GM18951 (cell line): ENCODE results near the gene NME2.
"Not testable (repeated sequence)": the region's sequence is repeated elsewhere in the genome, so short reads cannot be mapped to it uniquely, and the experiment has no call there.

ENCODE experiments used
- POLR2A ChIP-seq: IDR thresholded peaks from 4 replicates; pipeline ENCODE4 v1.6.1; 2011; ENCODE audit warnings: mild to moderate bottlenecking; ENCODE audit not compliant: insufficient read length, insufficient read depth; ENCODE audit errors: extremely low read depth
- in situ Hi-C: fragments of 300-500 bp; cut with MboI; formaldehyde crosslinking; loops from one replicate; pipeline ENCODE4 v1.12.0; 2022; ENCODE audit warnings: low sequenced_read_pairs, mixed read lengths, inconsistent platforms; ENCODE audit not compliant: unreplicated experiment

The NME2 gene

GRCh38 chr17:51165680-51166197 lies 472 bp upstream of the NME2 start:
- TF ChIP-seq POLR2A = no peak
- in situ Hi-C loops = no loop called here

- no peak for TF ChIP-seq POLR2A
- in situ Hi-C loops = no loop called here
Measured at GRCh38 chr17:51166987-51167931, 1.0 kb downstream of the NME2 start.

- in situ Hi-C loops = no loop called here
- TF ChIP-seq POLR2A = no peak
Measured at GRCh38 chr17:51169340-51169739, 3.1 kb downstream of the NME2 start.

DNA sequence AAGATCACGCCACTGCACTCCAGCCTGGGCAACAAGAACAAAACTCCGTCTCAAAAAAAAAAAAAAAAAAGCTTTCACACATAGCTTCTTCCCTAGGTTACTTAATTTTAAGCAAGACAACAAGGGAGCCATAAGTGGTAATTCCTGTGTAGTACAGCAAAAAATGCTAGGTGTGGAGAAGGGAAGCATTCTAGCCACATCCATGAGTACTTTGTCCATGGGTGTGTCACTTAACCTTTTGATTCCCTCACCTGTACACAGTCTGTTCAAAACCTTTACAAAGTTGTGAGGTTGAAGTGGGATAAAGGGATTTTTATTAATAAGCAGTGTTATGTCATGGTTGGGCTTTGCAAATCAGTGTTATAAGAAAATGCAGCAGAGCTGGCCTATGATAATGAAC lies 4.5 kb downstream of the NME2 start:
- in situ Hi-C loops = no loop called here
- TF ChIP-seq POLR2A = no peak

DNA sequence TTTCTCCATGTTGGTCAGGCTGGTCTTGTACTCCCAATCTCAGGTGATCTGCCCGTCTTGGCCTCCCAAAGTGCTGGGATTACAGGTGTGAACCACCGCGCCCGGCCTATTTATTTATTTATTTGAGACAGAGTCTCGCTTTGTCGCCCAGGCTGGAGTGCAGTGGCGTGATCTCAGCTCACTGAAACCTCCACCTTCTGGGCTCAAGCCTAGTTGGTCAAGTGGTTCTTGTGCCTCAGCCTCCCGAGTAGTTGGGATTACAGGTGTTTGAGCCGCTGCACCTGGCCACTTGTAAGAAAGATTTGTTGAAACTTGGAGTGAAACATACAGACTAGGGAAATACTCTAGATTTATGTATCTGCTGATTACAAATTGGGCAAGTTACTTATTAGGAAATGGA lies 5.8 kb downstream of the NME2 start:
- in situ Hi-C loops = not testable (repeated sequence)

GRCh38 chr17:51180486-51180885 lies 14.3 kb downstream of the NME2 start:
- no peak for TF ChIP-seq POLR2A
- in situ Hi-C loops = no loop called here

- TF ChIP-seq POLR2A = no peak
- in situ Hi-C loops = no loop called here
Measured at GRCh38 chr17:51184124-51184523, 17.9 kb downstream of the NME2 start.

GRCh38 chr17:51185763-51186332 lies 19.6 kb downstream of the NME2 start:
- no peak for TF ChIP-seq POLR2A
- in situ Hi-C loops = no loop called here

- in situ Hi-C loops = no loop called here
- no peak for TF ChIP-seq POLR2A
Measured at GRCh38 chr17:51188271-51188833, 22.1 kb downstream of the NME2 start.

GRCh38 chr17:51189162-51189561 lies 23.0 kb downstream of the NME2 start:
- in situ Hi-C loops = no loop called here
- TF ChIP-seq POLR2A = no peak

GRCh38 chr17:51189628-51190027 lies 23.4 kb downstream of the NME2 start:
- in situ Hi-C loops = no loop called here
- no peak for TF ChIP-seq POLR2A

DNA sequence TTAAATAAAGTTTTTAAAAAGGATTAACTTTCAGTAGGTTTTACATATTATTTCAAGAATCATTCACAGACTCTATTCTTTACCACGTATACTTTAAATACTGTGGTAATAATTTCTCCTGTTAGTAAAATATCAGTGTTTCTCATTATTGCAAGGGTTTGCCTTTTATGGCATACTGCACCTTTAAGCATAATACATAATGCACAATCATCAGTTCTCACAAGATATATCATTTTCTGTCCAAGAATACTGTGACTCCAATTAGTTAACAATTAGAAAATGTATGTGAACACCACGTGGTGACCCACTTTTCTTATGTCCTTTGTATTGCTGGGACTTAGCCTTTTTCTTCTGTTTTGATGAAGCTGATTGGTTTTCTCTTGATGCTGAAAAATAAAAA lies 25.7 kb downstream of the NME2 start:
- TF ChIP-seq POLR2A = no peak
- in situ Hi-C loops = no loop called here

GRCh38 chr17:51197754-51198153 lies 31.5 kb downstream of the NME2 start:
- in situ Hi-C loops = no loop called here
- no peak for TF ChIP-seq POLR2A

GRCh38 chr17:51200295-51200694 lies 34.1 kb downstream of the NME2 start:
- in situ Hi-C loops = no loop called here
- TF ChIP-seq POLR2A = no peak
